GM11168 (cell line): ENCODE results near the gene CD48.
"Not testable (repeated sequence)": the region's sequence is repeated elsewhere in the genome, so short reads cannot be mapped to it uniquely, and the experiment has no call there.

ENCODE experiments used
- in situ Hi-C: fragments of 300-500 bp; cut with MboI; formaldehyde crosslinking; loops from one replicate; pipeline ENCODE4 v1.12.0; 2022; ENCODE audit warnings: low sequenced_read_pairs; ENCODE audit not compliant: unreplicated experiment

Gene CD48

GRCh38 chr1:160658162-160658813, 53.3 kb downstream of the CD48 start:
- in situ Hi-C loops, result no loop called here

GRCh38 chr1:160657250-160657781, 54.3 kb downstream of the CD48 start:
- in situ Hi-C loops, result no loop called here

- in situ Hi-C loops, result no loop called here
Measured at GRCh38 chr1:160656737-160657136, 54.9 kb downstream of the CD48 start.

DNA sequence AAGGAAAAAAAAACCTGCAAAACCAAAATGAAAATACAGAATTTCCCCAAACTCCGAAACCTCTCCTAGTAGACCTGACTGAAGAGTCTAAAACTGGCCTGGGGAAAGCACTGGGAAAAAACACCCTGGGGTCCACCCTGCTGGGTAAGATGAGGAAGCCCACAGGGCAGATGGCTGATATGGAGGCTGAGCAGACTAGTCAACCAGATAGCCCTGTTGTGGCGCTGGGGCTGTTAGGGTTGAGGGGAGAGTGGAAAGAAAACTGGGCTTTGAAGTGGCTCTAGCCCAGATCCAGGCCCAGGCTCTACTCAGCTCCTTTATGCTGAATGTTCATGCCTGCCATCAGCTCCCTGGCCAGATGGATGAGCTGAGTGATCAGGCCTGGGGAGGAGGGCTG, 58.0 kb downstream of the CD48 start:
- in situ Hi-C loops, result no loop called here

DNA sequence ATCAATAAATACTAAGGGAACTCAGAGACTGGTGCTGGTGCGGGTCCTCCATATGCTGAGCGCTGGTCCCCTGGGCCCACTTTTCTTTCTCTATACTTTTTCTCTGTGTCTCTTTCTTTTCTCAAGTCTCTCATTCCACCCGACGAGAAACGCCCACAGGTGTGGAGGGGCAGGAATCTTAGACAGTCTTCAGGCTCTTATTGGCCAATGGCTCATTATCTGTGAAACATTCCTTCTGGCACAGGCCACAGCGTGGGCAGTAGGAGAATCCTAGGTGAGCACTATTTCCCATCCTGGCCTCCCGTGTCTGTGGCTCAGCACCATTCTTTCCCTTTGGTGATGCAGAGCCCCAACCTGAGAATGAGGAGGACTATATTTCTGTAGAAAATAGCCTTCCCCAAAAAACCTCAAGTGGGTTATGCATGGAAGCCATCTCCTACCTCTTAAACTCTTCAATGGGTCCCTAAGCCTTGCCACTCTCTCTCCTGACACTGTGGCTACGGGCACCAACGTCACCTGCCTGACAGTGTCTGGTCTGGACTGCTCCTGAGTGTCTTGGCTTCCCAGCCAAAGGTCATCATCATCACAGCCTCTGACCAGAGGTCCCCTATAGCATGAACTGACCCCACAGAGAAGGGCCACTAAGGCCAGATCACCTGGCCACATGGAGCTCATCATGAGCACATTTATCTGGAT, 58.5 kb downstream of the CD48 start:
- in situ Hi-C loops, result no loop called here

- in situ Hi-C loops, result not testable (repeated sequence)
Measured at GRCh38 chr1:160652065-160652641, 59.5 kb downstream of the CD48 start.

DNA sequence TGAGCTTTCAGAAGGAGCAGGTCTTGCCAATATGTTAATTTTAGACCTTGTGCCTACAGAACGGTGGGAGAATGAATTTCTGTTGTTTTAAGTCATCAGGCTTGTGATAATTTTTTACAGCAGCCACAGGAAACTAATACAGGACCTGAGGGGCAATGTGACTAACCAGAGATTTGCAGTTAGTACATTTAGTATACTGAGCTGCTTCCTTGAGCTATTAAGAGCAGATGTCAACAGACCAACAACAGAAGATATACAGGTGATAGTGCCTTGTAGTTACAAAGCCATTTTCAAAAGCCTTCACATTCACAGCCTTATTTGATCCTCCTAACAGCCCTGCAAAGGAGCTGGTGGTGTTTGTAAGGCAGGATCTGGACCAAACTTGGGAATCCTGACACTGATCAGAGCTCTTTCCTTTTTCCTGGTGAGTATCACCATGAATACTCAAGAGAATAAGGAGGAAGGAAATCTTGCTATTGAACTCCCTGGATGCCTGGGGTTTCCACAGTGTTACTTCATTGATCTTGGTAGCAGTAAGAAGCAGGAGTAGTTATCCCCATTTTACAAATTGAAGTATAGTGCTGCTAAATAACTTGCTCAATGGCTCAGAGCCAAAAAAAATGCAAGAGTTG, 60.1 kb downstream of the CD48 start:
- in situ Hi-C loops, result no loop called here

- in situ Hi-C loops, result no loop called here
Measured at GRCh38 chr1:160647329-160647720, 64.3 kb downstream of the CD48 start.

DNA sequence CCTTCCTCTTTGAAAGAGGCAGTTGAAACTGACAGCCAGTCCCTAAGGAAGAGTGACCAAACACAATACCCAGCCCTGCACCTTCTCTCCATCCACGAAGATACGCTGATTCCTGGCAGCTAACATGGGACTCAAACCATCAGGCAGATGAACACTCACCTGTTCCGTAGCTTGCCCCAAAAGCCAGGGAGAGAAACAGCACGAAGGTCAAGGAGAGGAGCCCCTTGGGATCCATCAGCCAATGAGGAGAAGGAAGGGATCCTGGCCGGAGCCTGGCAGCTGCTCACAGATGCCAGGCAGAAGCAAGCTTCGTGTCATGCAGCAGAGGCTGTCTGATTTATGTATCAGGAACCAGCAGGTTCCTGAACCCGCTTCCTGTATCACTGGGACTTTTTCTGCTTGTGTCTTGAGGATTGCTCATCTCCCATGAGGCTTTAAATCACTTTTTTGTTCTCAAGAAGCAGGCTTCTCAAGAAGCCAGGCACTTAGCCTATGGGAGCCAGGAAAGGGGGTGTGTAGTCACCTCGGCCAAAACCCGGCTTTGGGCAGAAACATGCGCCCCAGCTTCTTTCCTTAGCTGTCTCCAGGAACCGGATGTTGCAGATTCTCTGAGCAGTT, 64.8 kb downstream of the CD48 start, which contains the start of gene SLAMF1:
SLAMF1 (minus strand) TSS at position 334 of the 618 bp plus-strand sequence; CDS start at position 235, 99 bp downstream.
- in situ Hi-C loops, result no loop called here

- in situ Hi-C loops, result no loop called here
Measured at GRCh38 chr1:160646180-160646579, 65.4 kb downstream of the CD48 start.

DNA sequence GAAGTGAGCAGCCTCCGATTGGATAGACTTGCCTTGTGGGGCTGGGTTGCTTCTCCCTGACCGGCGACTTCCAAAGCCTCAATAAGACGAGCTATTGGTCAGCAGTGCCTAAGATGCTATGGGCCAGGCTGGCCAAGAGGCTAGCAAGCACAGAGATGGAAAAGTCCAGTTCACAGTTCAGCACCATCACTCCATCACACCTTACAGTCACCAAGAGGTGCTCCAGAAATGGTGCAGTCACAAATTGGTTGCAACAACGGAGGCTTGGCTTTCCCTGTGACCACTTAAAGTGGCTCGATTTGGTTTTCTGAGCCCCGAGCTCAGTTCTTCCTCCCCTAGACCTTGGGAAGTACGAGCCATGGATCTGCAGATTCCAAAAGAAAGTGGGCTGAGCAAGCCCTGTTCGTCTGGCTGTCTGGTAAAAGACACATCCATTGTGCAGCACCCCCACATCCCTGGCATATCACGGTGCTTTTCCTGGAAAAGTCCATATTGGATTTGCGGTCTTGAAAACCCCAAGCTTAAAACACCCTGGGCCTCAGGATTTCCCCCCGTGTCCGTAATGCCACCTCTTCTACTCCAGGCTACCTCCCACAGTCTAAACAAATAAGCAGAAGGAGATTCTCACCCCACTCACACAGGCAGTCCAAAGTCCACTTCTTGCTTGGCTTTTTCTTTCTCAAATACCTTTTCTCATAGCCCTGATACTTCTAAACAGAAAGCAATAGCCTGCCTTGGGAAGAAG, 66.1 kb downstream of the CD48 start:
- in situ Hi-C loops, result no loop called here

- in situ Hi-C loops, result no loop called here
Measured at GRCh38 chr1:160644399-160644798, 67.2 kb downstream of the CD48 start.

DNA sequence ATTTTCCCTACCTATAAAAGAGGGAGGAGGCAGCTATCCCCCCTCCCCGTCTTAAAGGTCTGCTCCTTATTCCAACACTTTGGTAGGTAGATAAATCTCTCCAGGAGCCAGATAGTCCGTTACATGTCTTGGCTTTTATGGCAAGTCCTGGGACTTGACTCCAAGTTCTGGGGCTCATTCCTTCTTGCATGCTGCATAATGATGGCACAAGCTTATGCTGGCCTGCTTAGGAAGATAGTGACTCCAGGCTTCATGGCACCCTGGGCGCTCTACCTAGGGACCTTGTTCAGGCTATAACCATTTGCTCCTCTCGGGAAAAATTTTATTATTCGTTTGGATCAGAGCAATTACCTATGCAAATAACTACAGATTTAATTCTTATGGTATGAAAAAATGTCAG, 68.5 kb downstream of the CD48 start:
- in situ Hi-C loops, result no loop called here

DNA sequence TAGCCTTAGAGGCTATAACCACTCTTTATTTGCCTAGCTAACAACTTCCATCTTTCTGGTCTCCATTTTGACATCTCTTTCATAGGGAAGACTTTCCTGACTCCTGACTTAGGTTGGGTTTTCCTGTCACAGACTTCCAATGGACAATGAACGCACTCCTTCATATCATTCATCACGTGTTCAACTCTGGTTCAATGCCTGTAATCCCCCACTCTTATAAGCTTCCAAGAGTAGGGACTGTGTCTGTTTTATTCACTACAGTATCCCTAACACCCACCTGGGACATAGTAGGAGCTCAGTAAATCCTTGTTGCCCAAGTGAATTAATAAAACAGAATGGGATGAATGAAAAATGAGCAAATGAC, 69.4 kb downstream of the CD48 start:
- in situ Hi-C loops, result no loop called here

- in situ Hi-C loops, result no loop called here
Measured at GRCh38 chr1:160641323-160642280, 70.0 kb downstream of the CD48 start.

- in situ Hi-C loops, result no loop called here
Measured at GRCh38 chr1:160640359-160641123, 71.1 kb downstream of the CD48 start.

DNA sequence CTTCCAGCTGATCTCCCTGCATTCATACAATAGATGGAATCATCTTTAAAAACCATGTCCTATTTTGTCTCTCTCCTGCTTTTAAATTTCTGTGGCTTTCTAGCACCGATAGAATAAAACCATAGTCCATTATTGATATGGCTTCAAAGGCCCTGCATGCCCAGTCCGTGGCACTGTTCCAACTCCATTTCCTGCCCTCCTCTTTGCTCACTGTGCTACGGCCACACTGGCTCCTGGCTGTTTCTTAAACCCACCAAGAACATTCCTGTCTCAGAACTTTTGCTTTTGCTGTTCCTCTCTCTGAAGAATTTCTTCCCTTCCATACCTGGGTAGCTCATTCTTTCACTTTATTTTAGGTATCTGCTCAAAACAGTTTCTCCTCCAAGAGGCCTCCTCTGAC, 72.0 kb downstream of the CD48 start:
- in situ Hi-C loops, result no loop called here

- in situ Hi-C loops, result no loop called here
Measured at GRCh38 chr1:160638926-160639325, 72.7 kb downstream of the CD48 start.
